GM18507 (cell line): ENCODE results near the gene DOCK4.
"Not testable (repeated sequence)": the region's sequence is repeated elsewhere in the genome, so short reads cannot be mapped to it uniquely, and the experiment has no call there.

Source experiments
- DNase-seq: peaks from one replicate; pipeline ENCODE4 v3.0.0; 2011; ENCODE audit warnings: low read depth; ENCODE audit not compliant: insufficient read length; ENCODE audit errors: extremely low spot score
- FAIRE-seq: peaks from 2 replicates; lab custom pipeline; 2011; peaks lifted over from hg19 to GRCh38; lab: Jason Lieb, UNC

Gene DOCK4

DNA sequence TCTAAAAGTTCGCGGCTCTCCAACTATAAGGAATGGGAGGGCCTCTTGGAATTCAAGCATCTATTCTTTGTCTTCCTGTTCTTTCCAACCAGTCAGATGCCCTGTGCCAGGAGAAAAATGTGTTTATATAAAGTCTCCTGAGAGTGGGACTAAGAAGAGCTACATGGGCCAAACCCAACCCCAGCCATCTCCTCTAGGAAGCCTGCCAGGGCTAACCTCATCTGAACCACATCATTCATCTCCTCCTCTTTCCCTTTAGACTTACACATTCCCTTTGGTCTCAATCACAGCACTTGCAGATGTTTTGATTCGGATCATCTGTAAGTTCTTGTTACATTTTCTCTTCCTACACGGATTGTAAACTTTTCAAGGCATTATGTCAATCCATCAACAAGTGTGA lies 62.6 kb downstream of the DOCK4 start:
- FAIRE-seq, result no peak
- DNase-seq, result no peak

DNA sequence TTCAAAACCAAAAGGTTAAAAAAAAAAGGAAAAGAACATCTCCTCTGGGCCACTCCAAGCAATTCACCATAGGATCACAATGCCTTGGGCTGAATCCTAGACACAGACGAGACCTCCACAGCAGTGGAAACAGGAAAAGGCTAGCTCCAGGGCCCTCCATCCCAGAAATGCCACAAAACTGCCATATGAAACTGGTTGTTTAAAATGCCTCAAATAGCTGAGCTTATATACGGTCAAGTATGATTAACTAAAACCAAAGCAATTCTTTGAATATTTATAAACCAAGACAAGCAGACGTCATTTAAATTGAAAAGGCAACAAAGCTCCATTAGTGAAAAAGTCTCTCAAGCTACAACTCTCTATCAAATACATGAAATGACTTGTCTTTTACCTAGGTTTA lies 63.1 kb downstream of the DOCK4 start:
- FAIRE-seq (no peak), DNase-seq (no peak)

GRCh38 chr7:112140600-112140999 lies 65.6 kb downstream of the DOCK4 start:
- FAIRE-seq (no peak), DNase-seq (no peak)

- no peak for DNase-seq
- FAIRE-seq, result no peak
These were observed 67.3 kb downstream of the DOCK4 start for GRCh38 chr7:112138938-112139337.

- FAIRE-seq, result no peak
These were observed 67.8 kb downstream of the DOCK4 start for GRCh38 chr7:112138325-112138852.

GRCh38 chr7:112137141-112138101 lies 68.8 kb downstream of the DOCK4 start:
- DNase-seq (no peak), FAIRE-seq (no peak)

More at GRCh38 chr7:112138325-112138852, 67.8 kb downstream of the DOCK4 start:
- DNase-seq, result no peak

GRCh38 chr7:112136271-112137008 lies 69.8 kb downstream of the DOCK4 start:
- DNase-seq (no peak), FAIRE-seq (no peak)

GRCh38 chr7:112135815-112136214 lies 70.4 kb downstream of the DOCK4 start:
- DNase-seq (no peak), FAIRE-seq (no peak)

GRCh38 chr7:112134039-112134438 lies 72.2 kb downstream of the DOCK4 start:
- FAIRE-seq, result no peak

DNA sequence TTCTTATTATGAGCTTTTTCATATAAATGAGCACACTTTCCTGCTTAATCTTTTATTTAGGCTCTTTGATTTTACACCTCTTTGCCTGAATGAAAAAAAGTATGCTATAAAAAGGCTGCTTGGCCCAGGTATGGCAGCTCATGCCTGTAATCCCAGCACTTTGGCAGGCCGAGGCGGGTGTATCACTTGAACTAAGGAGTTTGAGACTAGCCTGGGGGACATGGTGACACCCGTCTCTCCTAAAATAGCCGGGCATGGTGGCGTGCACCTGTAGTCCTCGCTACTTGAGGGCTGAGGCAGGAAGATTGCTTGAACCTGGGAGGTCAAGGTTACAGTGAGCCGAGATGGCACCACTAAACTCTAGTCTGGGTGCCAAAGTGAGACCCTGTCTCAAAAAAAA lies 72.9 kb downstream of the DOCK4 start:
- FAIRE-seq (no peak), DNase-seq (no peak)

More at GRCh38 chr7:112134039-112134438, 72.2 kb downstream of the DOCK4 start:
- no peak for DNase-seq

DNA sequence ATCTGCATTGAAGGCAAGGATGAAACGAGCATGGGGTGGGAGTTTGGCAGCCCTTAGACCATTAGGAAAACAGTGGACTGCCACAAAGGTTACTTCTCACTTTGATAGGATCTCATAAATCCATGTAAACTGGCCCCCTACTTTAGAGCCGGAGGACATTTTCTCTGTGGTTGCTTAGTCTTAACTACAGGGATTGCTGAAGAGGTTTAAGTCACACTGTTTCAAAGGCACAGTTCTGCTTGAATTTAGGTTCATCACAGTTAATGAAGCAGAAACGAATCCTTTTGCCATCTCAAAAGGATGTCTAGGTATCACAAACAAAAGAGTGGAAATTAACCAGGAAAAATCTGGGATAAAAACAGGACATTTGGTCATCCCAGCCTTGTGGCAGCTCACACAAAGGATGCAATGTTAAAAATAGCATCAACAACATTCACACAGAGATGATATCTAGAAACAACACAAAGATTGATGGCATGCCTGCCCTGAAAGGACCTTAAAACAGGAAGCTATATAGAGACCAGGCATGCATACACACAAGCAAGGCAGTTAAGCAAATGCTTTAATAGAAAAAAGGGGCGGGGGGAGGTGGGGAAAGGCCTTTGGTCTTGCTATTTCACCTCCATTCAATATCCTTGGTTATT lies 74.0 kb downstream of the DOCK4 start:
- DNase-seq (no peak), FAIRE-seq (no peak)

- FAIRE-seq (no peak), DNase-seq (no peak)
These were observed 75.3 kb downstream of the DOCK4 start for GRCh38 chr7:112130729-112131410.

DNA sequence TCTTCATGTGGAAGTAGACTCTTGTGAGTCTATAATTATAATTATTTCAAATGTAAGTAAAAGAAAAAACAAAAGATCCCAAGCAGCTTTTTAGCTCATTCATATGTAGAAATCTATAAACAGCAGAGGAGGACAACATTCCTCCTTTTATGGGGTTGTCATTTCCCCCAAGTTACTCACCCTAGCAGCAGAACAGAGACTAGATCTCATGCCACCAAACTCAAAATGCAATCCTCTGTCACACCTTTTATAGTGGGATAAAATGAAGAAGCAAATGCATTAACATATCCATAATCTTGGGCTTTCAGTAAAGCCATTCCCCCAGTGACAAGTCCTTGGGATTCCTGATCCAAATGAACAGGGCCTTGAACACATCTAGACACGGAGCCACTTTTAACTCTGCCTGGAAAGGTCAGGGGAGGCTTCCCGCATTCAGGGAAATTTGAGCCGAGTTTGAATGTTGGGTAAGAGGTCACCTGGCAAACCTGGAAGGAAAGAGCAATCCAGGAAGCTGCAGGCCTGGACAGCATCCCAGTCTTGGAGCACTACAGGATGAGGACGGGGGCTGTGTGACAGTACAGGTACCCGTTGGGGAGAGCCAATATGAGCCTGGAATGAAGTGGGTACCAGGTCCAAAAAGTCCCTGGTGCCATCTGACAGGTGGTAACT lies 76.4 kb downstream of the DOCK4 start:
- DNase-seq, result no peak
- no peak for FAIRE-seq

- DNase-seq, FAIRE-seq: not testable (repeated sequence)
These were observed 77.5 kb downstream of the DOCK4 start for GRCh38 chr7:112128461-112129425.

- DNase-seq, FAIRE-seq: not testable (repeated sequence)
These were observed 78.2 kb downstream of the DOCK4 start for GRCh38 chr7:112128041-112128440.

- FAIRE-seq (no peak), DNase-seq (no peak)
These were observed 80.9 kb downstream of the DOCK4 start for GRCh38 chr7:112125250-112125649.

DNA sequence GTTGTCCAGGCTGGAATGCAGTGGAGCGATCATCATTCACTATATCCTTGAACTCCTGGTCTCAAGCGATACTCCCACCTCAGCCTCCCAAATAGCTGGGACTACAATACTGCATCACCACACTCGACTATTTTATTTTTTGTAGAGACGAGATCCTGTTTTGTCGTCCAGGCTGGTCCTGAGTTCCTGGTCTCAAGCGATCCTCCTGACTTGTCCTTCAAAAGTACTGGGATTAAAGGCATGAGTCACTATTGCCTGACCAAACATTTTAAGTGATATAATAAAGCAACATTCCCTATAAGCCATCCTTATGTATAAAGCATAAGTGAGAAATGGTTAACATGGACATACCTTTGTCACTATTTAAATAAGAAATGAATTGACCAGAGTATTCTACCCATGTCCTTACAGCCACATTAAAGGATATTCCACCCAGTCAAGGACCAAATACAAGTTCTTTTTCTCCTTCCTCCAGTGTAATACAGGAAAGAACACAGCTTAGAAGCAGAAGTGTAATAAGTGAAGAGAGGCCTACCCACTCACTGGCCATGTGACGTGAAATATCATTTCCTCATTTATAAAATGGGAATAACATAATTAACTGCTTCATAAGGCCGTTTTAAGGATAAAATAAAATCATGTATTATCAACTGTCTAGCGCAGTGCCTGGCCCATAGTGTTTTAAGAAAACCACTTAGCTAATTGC lies 82.0 kb downstream of the DOCK4 start:
- FAIRE-seq (no peak), DNase-seq (no peak)
